SK-N-SH (cell line): ENCODE measurements around the gene FAM107B. TPM values are rescaled to one million over a fixed set of nuclear protein-coding genes. Genes with fewer than 3 reads are reported as not detected.

ENCODE experiments used
- CTCF ChIA-PET: fragments of 300-600, 350-600 bp; formaldehyde crosslinking; extraction: SDS; loops from one replicate; lab custom pipeline; 2021; lab: Yijun Ruan, JAX
- POLR2A ChIA-PET: fragments of 350-600 bp; sonication (Branson Sonifier 250); formaldehyde crosslinking; extraction: SDS; loops from one replicate; lab custom pipeline; 2020; ENCODE audit warnings: antibody characterized with exemption, inconsistent platforms; lab: Yijun Ruan, JAX
- DNase-seq: peaks from one replicate; pipeline ENCODE4 v3.0.0; 2012
- H2AFZ ChIP-seq: fragments of 200-600 bp; sonication (generic); 2 replicates; pipeline ENCODE4 v1.8.1; 2016; ENCODE audit warnings: antibody characterized with exemption, mild to moderate bottlenecking, low read depth
- H3F3A ChIP-seq: fragments of 200-600 bp; sonication (generic); replicated peaks from 2 replicates; pipeline ENCODE3; 2016; ENCODE audit warnings: antibody characterized with exemption, mild to moderate bottlenecking; ENCODE audit not compliant: insufficient read depth
- H3K27ac ChIP-seq, 2 experiments: fragments of 200-500 bp in 1 of 2; fragments of 200-600 bp in 1 of 2; sonication (Bioruptor generic) in 1 of 2; sonication (generic), shearing (Covaris generic) in 1 of 2; 2 replicates each; pipeline versions ENCODE4 v1.5.1 to v1.6.1; 2014 to 2016; ENCODE audit warnings: low read depth in 2 of 2, inconsistent platforms in 1 of 2, low read length in 1 of 2, mild to moderate bottlenecking in 1 of 2, mixed read lengths in 1 of 2
- H3K27me3 ChIP-seq: fragments of 200-600 bp; sonication (generic), shearing (Covaris generic); 2 replicates; pipeline ENCODE4 v1.6.1; 2016; ENCODE audit warnings: mixed run types; ENCODE audit not compliant: insufficient read depth
- H3K36me3 ChIP-seq, 2 experiments: fragments of 200-500 bp in 1 of 2; fragments of 200-600 bp in 1 of 2; sonication (Bioruptor generic) in 1 of 2; sonication (generic) in 1 of 2; replicated peaks in 1 of 2; 2 replicates each; pipeline versions ENCODE3 to v1.5.1; 2014 to 2016; ENCODE audit warnings: low read length in 1 of 2, mild to moderate bottlenecking in 1 of 2; ENCODE audit not compliant: insufficient read depth in 2 of 2, control insufficient read depth in 1 of 2
- H3K4me1 ChIP-seq, 2 experiments: fragments of 200-500 bp in 1 of 2; fragments of 200-600 bp in 1 of 2; sonication (Bioruptor generic) in 1 of 2; sonication (generic), shearing (Covaris generic) in 1 of 2; 2 replicates each; pipeline versions ENCODE4 v1.5.1 to v1.6.1; 2014 to 2016; ENCODE audit warnings: low read depth in 1 of 2, low read length in 1 of 2, mixed run types in 1 of 2; ENCODE audit not compliant: insufficient read depth in 2 of 2, control insufficient read depth in 1 of 2
- H3K4me2 ChIP-seq: fragments of 200-600 bp; sonication (generic), shearing (Covaris generic); 2 replicates; pipeline ENCODE4 v1.6.1; 2017; ENCODE audit warnings: mixed run types
- H3K4me3 ChIP-seq, 2 experiments: fragments of 200-500 bp in 1 of 2; fragments of 200-600 bp in 1 of 2; sonication (Bioruptor generic) in 1 of 2; sonication (generic), shearing (Covaris generic) in 1 of 2; 2 replicates each; pipeline versions ENCODE4 v1.5.1 to v1.8.1; 2014 to 2016; ENCODE audit warnings: low read depth in 2 of 2, inconsistent platforms in 1 of 2, low read length in 1 of 2, mild to moderate bottlenecking in 1 of 2, mixed read lengths in 1 of 2, moderate library complexity in 1 of 2
- H3K79me2 ChIP-seq: fragments of 200-600 bp; sonication (generic); 2 replicates; pipeline ENCODE4 v1.8.1; 2017; ENCODE audit warnings: mild to moderate bottlenecking; ENCODE audit not compliant: insufficient read depth
- H3K9ac ChIP-seq: fragments of 200-600 bp; sonication (generic); 2 replicates; pipeline ENCODE4 v1.6.1; 2017; ENCODE audit warnings: mixed run types
- H3K9me2 ChIP-seq: fragments of 200-600 bp; sonication (generic); 2 replicates; pipeline ENCODE4 v1.6.1; 2017; ENCODE audit warnings: mixed run types
- H3K9me3 ChIP-seq: fragments of 200-600 bp; sonication (generic); 2 replicates; pipeline ENCODE4 v1.6.1; 2017; ENCODE audit warnings: mixed run types, mild to moderate bottlenecking, moderate library complexity
- H4K20me1 ChIP-seq: fragments of 200-600 bp; sonication (generic); 2 replicates; pipeline ENCODE4 v1.6.1; 2017; ENCODE audit warnings: mild to moderate bottlenecking, mixed run types; ENCODE audit not compliant: insufficient read depth
- ELF1 ChIP-seq: IDR thresholded peaks from 2 replicates; pipeline ENCODE4 v1.4.0; 2012
- EZH2phosphoT487 ChIP-seq: fragments of 200-600 bp; sonication (generic); IDR thresholded peaks from 2 replicates; pipeline ENCODE4 v1.6.1; 2017; ENCODE audit warnings: low read depth, mixed run types, mild to moderate bottlenecking, antibody characterized with exemption, moderate library complexity, borderline replicate concordance
- FOXJ3 ChIP-seq: sonication (generic); formaldehyde crosslinking; IDR thresholded peaks from 2 replicates; pipeline ENCODE4 v1.5.1; 2020; ENCODE audit warnings: mild to moderate bottlenecking, missing genetic modification reagents
- FOXM1 ChIP-seq: IDR thresholded peaks from 2 replicates; pipeline ENCODE4 v1.4.0; 2012; ENCODE audit warnings: low read depth, mild to moderate bottlenecking
- IRF3 ChIP-seq: fragments of 150-350 bp; IDR thresholded peaks from 2 replicates; pipeline ENCODE4 v1.6.1; 2016; ENCODE audit warnings: mild to moderate bottlenecking, low read depth, low read length
- JUND ChIP-seq: IDR thresholded peaks from 2 replicates; pipeline ENCODE4 v1.4.0; 2012
- NRF1 ChIP-seq: IDR thresholded peaks from 2 replicates; pipeline ENCODE4 v1.6.1; 2012; ENCODE audit warnings: low read depth, mild to moderate bottlenecking, low read length
- RCOR1 ChIP-seq: fragments of 150-350 bp; IDR thresholded peaks from 2 replicates; pipeline ENCODE4 v1.6.1; 2017; ENCODE audit warnings: antibody characterized with exemption, low read length
- RFX5 ChIP-seq: IDR thresholded peaks from 2 replicates; pipeline ENCODE4 v1.6.1; 2012; ENCODE audit warnings: mild to moderate bottlenecking, improper control_type of control experiment, low read length
- SMC3 ChIP-seq: IDR thresholded peaks from 2 replicates; pipeline ENCODE4 v1.6.1; 2012; ENCODE audit warnings: low read depth, low read length, improper control_type of control experiment
- TAF1 ChIP-seq: IDR thresholded peaks from 2 replicates; pipeline ENCODE4 v1.6.1; 2012; ENCODE audit warnings: low read depth, mild to moderate bottlenecking, low read length, moderate library complexity, borderline replicate concordance
- TCF12 ChIP-seq: IDR thresholded peaks from 2 replicates; pipeline ENCODE4 v1.4.0; 2012
- USF2 ChIP-seq: fragments of 150-350 bp; IDR thresholded peaks from 2 replicates; pipeline ENCODE4 v1.6.1; 2017; ENCODE audit warnings: antibody characterized with exemption, low read length, low read depth, borderline replicate concordance
- WGBS: methylation state at CpG from one replicate; pipeline ENCODE4 v1.1.6; 2017; ENCODE audit warnings: low lambda C conversion rate; 5-methylcytosine and 5-hydroxymethylcytosine counted together
- polyA plus RNA-seq, 3 experiments: library from polyadenylated mRNA; depleted of rRNA; stranded (reverse); fragments of >200 nt; gene quantifications; 2 replicates each; pipeline ENCODE4 v1.2.3, GENCODE V29; 2012

The FAM107B gene
- polyA plus RNA-seq, 1 of the 3 experiments (the other 2 are of a cell fraction), result 1.0 TPM

- POLR2A ChIA-PET, result interaction anchor here (1.3 kb wide), 1 partner anchor 10 kb away, joined by 3 read pairs; no protein-coding TSS in a partner anchor
- no peaks in the 10 kb centered on the region; a peak in 1 of 4 replicates for H3K4me1 ChIP-seq
- H3K4me2 ChIP-seq, result no peak overlapping the region
- CTCF ChIA-PET, result interaction anchor here (0.5 to 1.9 kb wide), 4 partner anchors 11 to 326 kb away, joined by 3 to 7 read pairs (median 4); no protein-coding TSS in a partner anchor
- no peaks in the 10 kb centered on the region for H3K36me3 ChIP-seq
- no peaks in the 10 kb centered on the region for H3K9me2 ChIP-seq
- no peak for TF ChIP-seq SMC3
- no peak for TF ChIP-seq TAF1
- H3K79me2 ChIP-seq, result no peaks in the 10 kb centered on the region
- no peak for DNase-seq
- no peak overlapping the region for H3K4me3 ChIP-seq
- no peaks in the 10 kb centered on the region for H3F3A ChIP-seq
- no peaks in the 10 kb centered on the region for H3K27me3 ChIP-seq
- H3K9me3 ChIP-seq, result no peaks in the 10 kb centered on the region
- H3K27ac ChIP-seq, result no peak overlapping the region; a peak in 1 of 4 replicates
- no peak overlapping the region for H3K9ac ChIP-seq
- WGBS, result 87% methylated on average over 1 of the region's 1 CpG
- no peaks in the 10 kb centered on the region for H4K20me1 ChIP-seq
- no peak overlapping the region for H2AFZ ChIP-seq
These were observed 221.2 kb downstream of the FAM107B start for GRCh38 chr10:14553448-14553847.

- no peak overlapping the region for H3K27ac ChIP-seq
- POLR2A ChIA-PET, result interaction anchor here (1.3 kb wide), 1 partner anchor 9 kb away, joined by 3 read pairs; no protein-coding TSS in a partner anchor
These were observed 222.7 kb downstream of the FAM107B start for GRCh38 chr10:14552015-14552414.

More at GRCh38 chr10:14552015-14552414, 222.7 kb downstream of the FAM107B start:
- H3K4me3 ChIP-seq, result no peak overlapping the region
- H3K36me3 ChIP-seq, result no peaks in the 10 kb centered on the region
- H3K9ac ChIP-seq, result no peak overlapping the region
- no peak overlapping the region for H3K4me2 ChIP-seq
- TF ChIP-seq JUND (no peak), TAF1 (no peak), EZH2phosphoT487 (no peak), ELF1 (no peak), RCOR1 (no peak), USF2 (no peak), FOXM1 (no peak), FOXJ3 (CRISPR knock-in tag) (no peak), SMC3 (no peak), IRF3 (no peak), TCF12 (no peak), NRF1 (no peak), RFX5 (no peak)
- H3K9me3 ChIP-seq, result no peaks in the 10 kb centered on the region
- DNase-seq, result no peak
- H3K79me2 ChIP-seq, result no peaks in the 10 kb centered on the region
- CTCF ChIA-PET, result interaction anchor here (0.6 to 1.5 kb wide), 3 partner anchors 63 to 271 kb away, joined by 3 to 4 read pairs (median 4); no protein-coding TSS in a partner anchor
- WGBS, result 71% methylated on average over 4 of the region's 4 CpGs
- H3K9me2 ChIP-seq, result no peaks in the 10 kb centered on the region
- no peak overlapping the region for H2AFZ ChIP-seq
- H3K27me3 ChIP-seq, result no peaks in the 10 kb centered on the region
- H3K4me1 ChIP-seq, result no peaks in the 10 kb centered on the region; a peak in 1 of 4 replicates
- H3F3A ChIP-seq, result no peaks in the 10 kb centered on the region
- no peaks in the 10 kb centered on the region for H4K20me1 ChIP-seq
